Head of caudate nucleus (tissue), 42 donors: ENCODE measurements around the gene GPC6.

Experiments
- DNase-seq, 42 donors: peaks; one replicate each; pipeline versions ENCODE4 v3.0.0 to v3.0.0-alpha.2; 2020 to 2021; ENCODE audit warnings: mixed read lengths in 7 of 42
- intact Hi-C: fragments of 100-400 bp; cut with DNase I; formaldehyde crosslinking; loops from one replicate; pipeline ENCODE4 v1.15.0; 2022

GPC6 gene

DNA sequence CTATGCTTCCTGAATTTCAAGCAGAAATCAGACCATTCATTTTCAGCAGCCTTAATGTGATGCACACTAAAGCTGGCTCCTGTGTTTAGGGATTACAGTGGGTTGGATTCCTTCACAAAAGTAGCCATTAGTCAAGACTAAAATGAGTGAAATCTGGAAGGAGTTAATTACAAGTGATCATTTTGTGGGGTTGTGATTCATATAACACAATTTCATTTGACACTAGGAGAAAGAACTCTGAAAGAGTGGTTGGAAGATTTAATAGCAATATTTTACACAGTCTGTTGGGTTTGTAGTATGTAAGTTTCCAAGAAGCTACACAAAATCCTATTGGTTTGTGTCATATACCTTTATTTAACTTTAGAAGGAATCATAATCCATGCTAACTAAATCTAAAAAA lies 1015.9 kb downstream of the GPC6 start:
- DNase-seq, result no peak
- intact Hi-C loops, result no loop called here

GRCh38 chr13:94243551-94243950 lies 1016.9 kb downstream of the GPC6 start:
- DNase-seq, result no peak
- intact Hi-C loops, result no loop called here

DNA sequence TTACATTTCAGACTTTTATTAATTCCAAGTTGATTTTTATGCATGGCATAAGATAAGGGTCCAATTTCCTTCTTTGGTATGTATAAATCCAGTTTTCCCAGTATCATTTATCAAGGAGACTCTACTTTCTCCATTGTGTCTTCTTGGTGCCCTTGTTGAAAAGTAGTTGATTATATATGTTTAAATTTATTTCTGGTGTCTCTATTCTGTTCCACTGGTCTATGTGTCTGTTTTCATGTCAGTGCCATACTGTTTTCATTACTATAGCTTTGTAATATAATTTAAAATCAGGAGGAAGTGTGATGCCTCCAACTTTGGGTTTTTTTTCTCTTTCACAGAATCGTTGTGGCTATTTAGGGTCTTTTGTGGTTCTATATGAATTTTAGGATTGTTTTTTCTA lies 1019.9 kb downstream of the GPC6 start:
- DNase-seq, result no peak
- intact Hi-C loops, result no loop called here

DNA sequence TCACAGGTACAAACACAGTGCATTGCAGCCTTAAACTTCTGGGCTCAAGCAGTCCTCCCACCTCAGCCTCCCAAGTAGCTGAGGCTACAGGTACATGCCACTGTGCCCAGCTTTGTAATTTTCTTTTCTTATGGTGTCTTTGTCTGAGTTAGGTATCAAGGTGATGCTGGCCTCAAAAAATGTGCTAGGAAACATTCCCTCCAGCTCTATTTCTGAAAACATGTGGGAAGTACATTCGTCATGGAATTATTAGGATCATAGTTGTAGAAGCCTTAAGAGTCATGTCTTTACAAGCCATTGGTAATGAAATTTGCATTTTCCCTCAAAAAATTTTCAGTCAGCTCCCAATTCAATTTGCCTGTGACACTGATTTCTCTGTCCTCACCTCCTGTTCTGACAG lies 1021.3 kb downstream of the GPC6 start:
- intact Hi-C loops, result no loop called here

GRCh38 chr13:94248454-94249228 lies 1022.0 kb downstream of the GPC6 start:
- intact Hi-C loops, result no loop called here
- no peak for DNase-seq

More for the DNA sequence above, 1021.3 kb downstream of the GPC6 start:
- DNase-seq, result peak in 2 of 42 donors; percentile 23 to 42

DNA sequence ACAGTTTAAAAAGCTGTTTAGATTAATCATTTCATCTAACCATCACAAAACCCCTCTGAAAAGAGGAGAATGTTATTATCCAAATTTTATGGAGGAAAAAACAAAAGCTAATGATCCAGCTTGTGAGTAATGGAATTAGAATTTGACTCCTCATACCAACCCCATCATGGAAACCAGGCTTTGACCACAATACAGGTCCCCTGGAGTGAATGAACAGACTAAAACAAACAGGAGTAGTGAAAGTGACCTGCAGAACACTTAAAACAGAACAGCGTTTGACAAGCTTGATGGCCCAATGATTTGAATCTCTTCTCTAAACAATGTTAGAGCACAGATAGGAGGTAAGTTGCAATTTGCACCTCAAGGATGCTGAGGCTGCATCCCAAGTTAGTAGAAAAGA lies 1022.9 kb downstream of the GPC6 start:
- intact Hi-C loops, result no loop called here

DNA sequence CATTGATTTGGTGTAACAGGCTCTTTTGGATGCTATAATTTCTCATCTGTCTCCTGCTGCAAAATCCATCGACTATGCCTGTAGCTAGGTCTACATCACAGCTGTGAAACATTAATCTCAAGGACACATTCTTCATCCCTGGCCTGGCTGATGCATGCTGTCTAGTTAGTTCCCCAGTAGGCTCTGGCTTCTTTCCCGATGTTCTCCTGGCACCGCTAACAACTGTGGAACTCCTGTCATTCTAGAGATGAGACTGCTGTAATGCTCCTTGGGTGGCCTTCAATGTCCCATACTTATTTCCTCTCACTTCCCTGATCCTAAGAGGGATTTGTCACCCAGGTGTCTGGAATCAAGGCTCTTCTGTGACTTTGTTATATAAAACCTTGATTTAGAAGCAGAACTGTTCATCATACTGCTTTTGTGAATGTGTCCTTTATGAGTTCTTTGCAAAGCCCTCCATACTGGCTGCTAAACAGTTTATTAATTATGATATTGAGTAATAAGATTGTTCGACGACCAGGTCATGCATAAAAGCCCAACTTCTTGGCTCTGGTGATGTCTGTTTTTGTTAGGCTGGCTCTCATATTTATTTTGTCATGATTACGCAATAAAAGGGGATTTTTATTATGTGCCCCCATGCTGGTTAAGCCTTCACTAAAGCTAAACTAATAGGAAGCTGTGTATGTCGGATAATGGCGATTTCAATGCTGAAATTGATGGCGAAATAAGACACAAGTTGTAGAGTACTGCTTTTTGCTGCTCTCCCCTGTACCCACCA lies 1025.4 kb downstream of the GPC6 start:
- intact Hi-C loops, result no loop called here
- DNase-seq, result no peak

More for the DNA sequence above, 1022.9 kb downstream of the GPC6 start:
- no peak for DNase-seq

- no peak for DNase-seq
- intact Hi-C loops, result no loop called here
Observed at GRCh38 chr13:94254737-94255136, 1028.1 kb downstream of the GPC6 start.

DNA sequence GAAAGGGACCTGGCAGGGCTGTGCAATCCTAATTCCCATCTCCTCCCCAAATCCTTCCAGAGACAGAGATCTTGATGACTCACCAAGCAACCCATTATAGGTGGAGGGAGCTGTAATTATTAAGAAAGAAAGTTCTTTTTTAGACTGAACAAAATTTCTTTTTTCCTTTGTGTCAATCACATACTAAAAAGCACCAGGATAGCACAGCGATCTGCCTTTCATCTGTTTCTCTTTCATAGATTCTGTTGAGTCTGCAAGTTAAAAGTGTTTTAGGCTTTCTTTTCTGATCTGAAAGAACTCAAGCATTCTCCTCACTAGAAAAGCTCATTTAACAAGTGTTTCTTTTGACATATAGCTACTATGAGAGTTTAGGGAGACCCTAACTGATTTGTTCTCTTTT lies 1030.1 kb downstream of the GPC6 start:
- intact Hi-C loops, result no loop called here

DNA sequence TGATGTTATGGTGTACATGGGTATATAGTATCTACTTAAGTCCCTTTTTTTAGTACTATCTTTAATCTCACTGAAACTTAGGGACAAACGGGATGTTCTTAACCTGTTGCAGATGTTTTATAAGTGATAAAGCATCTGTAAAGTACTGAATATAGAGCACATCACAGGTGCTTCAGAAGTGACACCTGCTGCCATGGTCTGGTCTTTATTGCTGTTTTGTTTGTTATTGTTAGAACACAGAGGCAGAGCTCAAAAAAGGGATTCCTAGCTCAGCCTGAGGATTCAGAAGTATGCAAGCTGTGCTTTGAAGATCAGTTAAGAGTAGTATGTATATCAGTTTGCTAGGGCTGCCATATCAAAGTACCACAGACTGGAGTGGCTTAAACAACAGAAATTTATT lies 1033.4 kb downstream of the GPC6 start:
- DNase-seq, result no peak
- intact Hi-C loops, result no loop called here

More for the DNA sequence above, 1030.1 kb downstream of the GPC6 start:
- peak in 7 of 42 donors; percentile 3 to 63 (median 19) for DNase-seq

GRCh38 chr13:94261163-94261562 lies 1034.6 kb downstream of the GPC6 start:
- no peak for DNase-seq
- intact Hi-C loops, result no loop called here

- DNase-seq, result no peak
- intact Hi-C loops, result no loop called here
Observed at GRCh38 chr13:94263038-94263437, 1036.4 kb downstream of the GPC6 start.

GRCh38 chr13:94267581-94268366 lies 1041.2 kb downstream of the GPC6 start:
- DNase-seq, result no peak
- intact Hi-C loops, result no loop called here

GRCh38 chr13:94268661-94269060 lies 1042.1 kb downstream of the GPC6 start:
- no peak for DNase-seq
- intact Hi-C loops, result no loop called here

DNA sequence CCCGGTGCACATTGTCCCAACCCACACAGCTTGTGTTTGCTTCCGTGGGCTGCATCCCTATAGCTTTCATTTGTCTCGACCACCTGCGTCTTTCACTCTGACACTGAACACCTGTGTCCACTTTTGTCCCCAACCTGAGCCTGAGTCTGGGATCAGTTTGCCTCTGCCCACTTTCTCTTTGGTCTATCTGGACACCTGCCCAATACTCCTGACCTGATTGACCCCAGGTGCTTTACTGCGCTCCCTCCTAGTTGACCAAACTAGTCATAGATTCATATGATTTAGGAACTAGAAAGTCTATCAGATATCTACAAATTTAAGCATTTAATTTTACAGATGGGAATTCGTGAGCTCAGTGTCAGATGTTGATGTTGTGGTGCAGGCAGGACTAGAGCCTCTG lies 1043.0 kb downstream of the GPC6 start:
- DNase-seq, result no peak
- intact Hi-C loops, result no loop called here

- DNase-seq, result no peak
- intact Hi-C loops, result no loop called here
Observed at GRCh38 chr13:94270556-94270955, 1043.9 kb downstream of the GPC6 start.

DNA sequence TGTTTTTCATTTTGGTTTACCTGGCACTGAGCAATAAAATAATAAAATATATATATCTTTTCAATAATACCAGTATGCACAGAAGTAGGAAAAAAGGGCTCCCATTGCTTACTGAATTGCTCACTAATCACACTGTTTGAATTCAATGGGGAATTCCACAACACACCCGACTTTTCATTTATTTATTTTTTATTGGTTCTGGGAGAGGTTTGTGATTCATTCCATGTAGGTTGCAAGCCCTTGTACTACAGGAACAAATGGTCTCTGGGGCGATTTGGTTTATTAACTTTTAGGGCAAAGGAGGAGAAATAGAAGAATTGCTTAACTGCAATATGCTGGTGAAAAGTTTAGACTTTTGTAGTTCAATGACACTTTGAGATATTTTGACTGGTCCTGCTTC lies 1045.4 kb downstream of the GPC6 start:
- intact Hi-C loops, result no loop called here
- DNase-seq, result no peak

GRCh38 chr13:94280349-94280748 lies 1053.7 kb downstream of the GPC6 start:
- intact Hi-C loops, result no loop called here
- DNase-seq, result no peak

DNA sequence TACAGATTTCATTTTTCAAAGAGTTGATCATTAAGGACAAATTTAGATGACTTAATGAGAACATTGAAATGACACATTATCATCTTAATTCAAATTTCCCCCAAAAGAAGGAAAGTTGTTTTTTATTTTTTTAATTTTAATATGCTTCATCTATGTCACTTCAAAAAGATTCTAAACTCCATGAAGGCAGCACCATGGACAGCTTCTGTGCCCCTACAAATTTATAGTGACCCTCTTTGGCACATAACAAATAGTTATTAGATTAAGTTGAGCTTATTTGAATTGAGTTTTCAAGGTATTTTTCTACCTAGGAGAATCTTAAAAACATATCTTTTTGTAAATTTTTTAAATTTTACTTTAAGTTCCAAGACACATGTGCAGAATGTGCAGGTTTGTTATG lies 1054.2 kb downstream of the GPC6 start:
- DNase-seq, result no peak
- intact Hi-C loops, result no loop called here

DNA sequence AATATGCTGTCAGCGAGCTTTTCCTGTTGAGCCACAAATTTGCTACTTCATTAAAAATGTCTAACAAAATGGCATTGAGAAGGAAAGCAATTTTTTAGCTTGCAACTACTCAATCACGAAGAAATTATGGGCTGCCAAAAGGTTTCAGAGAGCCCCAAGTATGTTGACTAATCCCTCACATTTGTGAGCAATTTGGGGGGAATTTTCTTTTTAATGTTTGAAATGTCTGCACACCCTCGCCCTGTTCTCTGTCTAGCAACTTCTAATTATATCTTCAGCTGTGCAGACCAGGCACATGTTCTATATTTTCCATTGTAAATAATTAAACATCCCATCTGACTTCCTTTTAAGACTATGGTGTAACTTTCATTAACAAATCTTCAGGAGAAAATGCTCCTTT lies 1060.0 kb downstream of the GPC6 start:
- intact Hi-C loops, result no loop called here
- no peak for DNase-seq
